Activated CD8-positive, alpha-beta T cell treated with anti-CD3 and anti-CD28 coated beads for 36 hours (primary cell): Measurements from ENCODE around the gene PLG. TPM values are rescaled to one million over a fixed set of nuclear protein-coding genes. Genes with fewer than 3 reads are reported as not detected.
"Not testable (repeated sequence)": the region's sequence is repeated elsewhere in the genome, so short reads cannot be mapped to it uniquely, and the experiment has no call there.

Experiments used
- ATAC-seq: fragments of 200-7000 bp; cut with Tn5 transposase; one replicate; pipeline ENCODE4 v1.10.0; 2021; ENCODE audit warnings: mild to moderate bottlenecking, moderate library complexity
- CTCF ChIA-PET: fragments of 350-600 bp; sonication (Branson Sonifier 250); formaldehyde crosslinking; loops from one replicate; lab custom pipeline; 2021; ENCODE audit warnings: antibody characterized with exemption; lab: Charles Lee
- POLR2A ChIA-PET: fragments of 350-600 bp; sonication (Branson Sonifier 250); formaldehyde crosslinking; loops from one replicate; lab custom pipeline; 2021; ENCODE audit warnings: antibody characterized with exemption; lab: Charles Lee
- DNase-seq: peaks from one replicate; pipeline ENCODE4 v3.0.0-alpha.2; 2020
- H3K27ac Mint-ChIP-seq: one replicate; pipeline ENCODE4 v1.8.0; 2021; ENCODE audit warnings: mild to moderate bottlenecking, mixed read lengths
- H3K27me3 Mint-ChIP-seq: one replicate; pipeline ENCODE4 v1.8.0; 2021; ENCODE audit warnings: mixed read lengths
- H3K36me3 Mint-ChIP-seq: one replicate; pipeline ENCODE4 v1.8.0; 2021; ENCODE audit warnings: low read depth, mixed read lengths
- H3K4me1 Mint-ChIP-seq: one replicate; pipeline ENCODE4 v1.8.0; 2021; ENCODE audit warnings: low read depth, mixed read lengths
- H3K4me3 Mint-ChIP-seq: one replicate; pipeline ENCODE4 v1.8.0; 2021; ENCODE audit warnings: mild to moderate bottlenecking, moderate library complexity, mixed read lengths
- H3K9me3 Mint-ChIP-seq: one replicate; pipeline ENCODE4 v1.8.0; 2021; ENCODE audit warnings: mixed read lengths
- intact Hi-C: fragments of 100-400 bp; cut with micrococcal nuclease; formaldehyde crosslinking; loops from one replicate; pipeline ENCODE4 v1.10.0; 2022
- total RNA-seq, 2 experiments: library from RNA; stranded (reverse); gene quantifications; one replicate each; pipeline ENCODE4 v1.2.3, GENCODE V29; 2021
- TF ChIP-seq, protein P1 (sequence below): fragments of 200-600 bp; IDR thresholded peaks from one replicate; pipeline ENCODE4 v1.8.0; 2022; ENCODE audit warnings: antibody characterized with exemption, mild to moderate bottlenecking

Gene PLG
- total RNA-seq, 2 experiments from 2014 or later = not detected

DNA sequence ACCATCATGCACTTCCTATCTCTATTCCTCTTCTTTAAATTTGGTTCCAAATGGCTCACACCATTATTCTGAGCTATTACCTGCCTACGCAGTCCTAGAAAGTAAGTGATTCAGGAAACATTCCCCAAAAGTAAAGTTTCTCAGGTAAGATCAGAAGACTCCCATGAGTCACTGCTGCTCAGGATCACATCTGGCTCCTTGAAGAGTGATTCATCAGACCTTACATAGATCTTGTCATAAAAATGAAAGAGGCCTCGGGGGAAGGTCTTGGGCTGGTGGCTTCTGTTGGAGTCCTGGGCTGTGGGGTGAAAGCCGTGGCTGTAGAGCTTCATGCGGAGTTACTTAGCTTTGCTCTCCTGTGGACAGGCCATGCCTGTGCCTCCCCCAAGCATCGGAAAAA lies 35.9 kb downstream of the PLG start:
- Mint-ChIP-seq H3K27ac (no peak overlapping the region), H3K9me3 (no peaks in the 10 kb centered on the region), H3K4me3 (no peak overlapping the region), H3K4me1 (no peaks in the 10 kb centered on the region), H3K27me3 (peaks cover 8% of the 10 kb centered on the region), H3K36me3 (no peaks in the 10 kb centered on the region)
- ATAC-seq (no peak), DNase-seq (no peak)
- intact Hi-C loops = no loop called here
- CTCF ChIA-PET = no interaction called here
- POLR2A ChIA-PET = no interaction called here
- TF ChIP-seq, protein P1, sequence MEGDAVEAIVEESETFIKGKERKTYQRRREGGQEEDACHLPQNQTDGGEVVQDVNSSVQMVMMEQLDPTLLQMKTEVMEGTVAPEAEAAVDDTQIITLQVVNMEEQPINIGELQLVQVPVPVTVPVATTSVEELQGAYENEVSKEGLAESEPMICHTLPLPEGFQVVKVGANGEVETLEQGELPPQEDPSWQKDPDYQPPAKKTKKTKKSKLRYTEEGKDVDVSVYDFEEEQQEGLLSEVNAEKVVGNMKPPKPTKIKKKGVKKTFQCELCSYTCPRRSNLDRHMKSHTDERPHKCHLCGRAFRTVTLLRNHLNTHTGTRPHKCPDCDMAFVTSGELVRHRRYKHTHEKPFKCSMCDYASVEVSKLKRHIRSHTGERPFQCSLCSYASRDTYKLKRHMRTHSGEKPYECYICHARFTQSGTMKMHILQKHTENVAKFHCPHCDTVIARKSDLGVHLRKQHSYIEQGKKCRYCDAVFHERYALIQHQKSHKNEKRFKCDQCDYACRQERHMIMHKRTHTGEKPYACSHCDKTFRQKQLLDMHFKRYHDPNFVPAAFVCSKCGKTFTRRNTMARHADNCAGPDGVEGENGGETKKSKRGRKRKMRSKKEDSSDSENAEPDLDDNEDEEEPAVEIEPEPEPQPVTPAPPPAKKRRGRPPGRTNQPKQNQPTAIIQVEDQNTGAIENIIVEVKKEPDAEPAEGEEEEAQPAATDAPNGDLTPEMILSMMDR = no peak

DNA sequence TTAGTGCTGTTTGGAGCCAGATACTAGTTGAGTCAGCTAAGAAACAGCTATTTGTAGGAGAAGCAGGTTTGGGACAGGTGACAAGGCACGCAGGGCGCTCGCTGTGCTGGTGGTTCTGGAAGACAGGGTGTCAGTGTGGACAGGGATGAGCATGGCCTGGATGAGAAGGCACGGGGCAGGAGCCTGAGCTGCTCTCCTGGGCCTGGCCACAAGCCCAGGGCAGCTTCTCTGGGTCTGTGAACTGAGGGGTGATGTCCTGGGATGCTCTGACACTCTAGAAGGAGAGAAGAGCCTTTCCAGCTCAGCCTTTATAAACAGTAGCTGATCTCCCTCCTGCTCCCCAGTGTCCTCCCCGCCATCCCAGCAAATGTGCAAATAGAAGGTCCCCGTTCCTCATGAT lies 37.9 kb downstream of the PLG start:
- intact Hi-C loops = no loop called here
- TF ChIP-seq, protein P1 = no peak
- no peak overlapping the region for H3K4me3 Mint-ChIP-seq
- H3K36me3 Mint-ChIP-seq = no peaks in the 10 kb centered on the region
- DNase-seq (no peak), ATAC-seq (no peak)
- H3K9me3 Mint-ChIP-seq = peaks cover 3% of the 10 kb centered on the region
- H3K27ac Mint-ChIP-seq = no peak overlapping the region
- CTCF ChIA-PET = no interaction called here
- POLR2A ChIA-PET = no interaction called here
- H3K4me1 Mint-ChIP-seq = no peaks in the 10 kb centered on the region
- H3K27me3 Mint-ChIP-seq = peaks cover 14% of the 10 kb centered on the region

DNA sequence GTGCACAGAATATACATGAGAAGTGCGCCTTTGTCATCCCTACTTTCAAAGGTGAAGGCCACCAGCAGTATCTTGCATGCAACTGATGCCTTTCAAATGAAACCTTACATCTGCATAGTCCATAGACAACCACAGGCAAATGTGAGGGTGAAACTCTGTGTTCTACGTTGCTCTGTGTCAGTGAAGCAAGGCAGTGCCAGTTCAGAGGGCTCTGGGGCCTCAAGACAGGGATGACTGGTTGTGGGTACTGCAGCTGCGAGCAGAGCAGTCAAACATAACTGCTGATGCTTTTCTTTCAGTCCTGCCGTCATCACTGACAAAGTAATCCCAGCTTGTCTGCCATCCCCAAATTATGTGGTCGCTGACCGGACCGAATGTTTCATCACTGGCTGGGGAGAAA lies 39.0 kb downstream of the PLG start:
- POLR2A ChIA-PET, H3K36me3 Mint-ChIP-seq: not testable (repeated sequence)

DNA sequence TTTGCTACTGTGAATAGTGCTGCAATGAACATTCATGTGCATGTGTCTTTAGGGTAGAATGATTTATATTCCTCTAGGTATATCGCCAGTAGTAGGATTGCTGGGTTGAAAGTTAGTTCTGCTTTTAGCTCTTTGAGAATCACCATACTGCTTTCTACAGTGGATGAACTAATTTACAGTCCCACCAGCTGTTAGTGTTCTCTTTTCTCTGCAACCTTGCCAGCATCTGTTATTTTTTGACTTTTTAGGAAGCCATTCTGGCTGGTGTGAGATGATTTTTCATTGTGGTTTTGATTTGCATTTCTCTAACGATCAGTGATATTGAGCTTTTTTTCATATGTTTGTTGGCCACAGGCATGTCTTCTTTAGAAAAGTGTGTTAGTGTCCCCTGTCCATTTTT lies 40.0 kb downstream of the PLG start:
- no peak for ATAC-seq

More for the DNA sequence above, 39.0 kb downstream of the PLG start:
- H3K27ac Mint-ChIP-seq, H3K9me3 Mint-ChIP-seq, intact Hi-C loops, ATAC-seq, H3K4me1 Mint-ChIP-seq, H3K4me3 Mint-ChIP-seq, CTCF ChIA-PET, DNase-seq: not testable (repeated sequence)
- peaks cover 20% of the 10 kb centered on the region for H3K27me3 Mint-ChIP-seq

DNA sequence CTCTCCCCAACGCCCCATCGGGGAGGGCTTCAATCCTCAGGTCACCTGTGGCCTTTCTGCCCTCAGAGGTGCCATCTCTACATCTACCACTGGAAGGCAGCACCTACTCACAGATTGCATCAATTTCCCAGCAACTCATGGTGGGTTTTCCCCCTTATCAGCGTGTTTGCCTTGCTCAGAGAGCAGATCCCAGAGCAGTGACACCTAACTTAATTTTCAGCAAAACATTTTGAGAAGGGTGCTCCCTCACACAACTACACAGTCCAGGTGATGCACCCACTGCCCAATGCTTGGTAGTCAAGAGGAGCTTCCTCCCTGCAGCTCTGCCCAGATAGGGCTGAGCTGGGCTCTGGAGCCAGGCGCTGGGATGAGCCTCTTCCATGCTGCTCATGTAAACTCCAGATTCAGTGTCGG lies 48.2 kb downstream of the PLG start:
- ATAC-seq = no peak
- DNase-seq = peak; percentile 41
- H3K9me3 Mint-ChIP-seq = no peaks in the 10 kb centered on the region

More for the DNA sequence above, 40.0 kb downstream of the PLG start:
- Mint-ChIP-seq H3K36me3 (no peaks in the 10 kb centered on the region), H3K4me3 (no peak overlapping the region), H3K27ac (no peak overlapping the region), H3K4me1 (no peaks in the 10 kb centered on the region), H3K27me3 (peaks cover 22% of the 10 kb centered on the region), H3K9me3 (peaks cover 3% of the 10 kb centered on the region)
- intact Hi-C loops = no loop called here
- TF ChIP-seq, protein P1 = no peak
- POLR2A ChIA-PET = no interaction called here
- CTCF ChIA-PET = interaction anchor here (1.0 to 1.5 kb wide), 2 partner anchors 8 to 9 kb away, joined by 3 read pairs; no protein-coding TSS in a partner anchor
- DNase-seq = no peak

GRCh38 chr6:160753211-160753610 lies 51.2 kb downstream of the PLG start:
- CTCF ChIA-PET, H3K4me1 Mint-ChIP-seq, H3K4me3 Mint-ChIP-seq, ATAC-seq, DNase-seq, H3K27ac Mint-ChIP-seq, H3K9me3 Mint-ChIP-seq, H3K36me3 Mint-ChIP-seq, POLR2A ChIA-PET: not testable (repeated sequence)
- intact Hi-C loops = loop anchor here (5.0 kb wide), 1 partner anchor 619 kb away; no protein-coding TSS in a partner anchor
- H3K27me3 Mint-ChIP-seq = peaks cover 20% of the 10 kb centered on the region

More for the DNA sequence above, 48.2 kb downstream of the PLG start:
- H3K36me3 Mint-ChIP-seq = no peaks in the 10 kb centered on the region
- no peak overlapping the region for H3K27ac Mint-ChIP-seq
- POLR2A ChIA-PET = no interaction called here
- no peaks in the 10 kb centered on the region for H3K4me1 Mint-ChIP-seq
- H3K27me3 Mint-ChIP-seq = peaks cover 13% of the 10 kb centered on the region
- H3K4me3 Mint-ChIP-seq = no peak overlapping the region
- CTCF ChIA-PET = interaction anchor here (0.7 to 2.1 kb wide), 7 partner anchors 8 to 623 kb away, joined by 3 to 10 read pairs (median 3); no protein-coding TSS in a partner anchor
- TF ChIP-seq, protein P1 = peak; percentile 35
- intact Hi-C loops = loop anchor here (5.0 kb wide), 1 partner anchor 622 kb away; no protein-coding TSS in a partner anchor
